Keratinocyte (primary cell): ENCODE measurements around the gene DKC1. TPM values are rescaled to one million over a fixed set of nuclear protein-coding genes. Genes with fewer than 3 reads are reported as not detected.

ENCODE experiments used
- DNase-seq: peaks from one replicate; pipeline ENCODE4 v3.0.0-alpha.2; 2011; ENCODE audit warnings: low read depth, missing footprints, low spot score
- FAIRE-seq: peaks from 2 replicates; lab custom pipeline; 2011; peaks lifted over from hg19 to GRCh38; lab: Jason Lieb, UNC
- H2AFZ ChIP-seq: 2 replicates; pipeline ENCODE4 v1.6.0; 2012; ENCODE audit warnings: low read length, control low read depth, inconsistent platforms; ENCODE audit not compliant: control insufficient read depth
- H3K27ac ChIP-seq: 2 replicates; pipeline ENCODE4 v1.5.1; 2011; ENCODE audit warnings: low read length; ENCODE audit not compliant: control insufficient read depth, insufficient read depth
- H3K27me3 ChIP-seq: 3 replicates; pipeline ENCODE4 v1.6.0; 2011; ENCODE audit warnings: low read length; ENCODE audit not compliant: control insufficient read depth, insufficient read depth; ENCODE audit errors: extremely low read depth
- H3K36me3 ChIP-seq, 2 experiments: 2 replicates in 1 of 2; 3 replicates in 1 of 2; pipeline ENCODE4 v1.5.1; 2011; ENCODE audit warnings: low read length in 2 of 2, mild to moderate bottlenecking in 1 of 2; ENCODE audit not compliant: control insufficient read depth in 2 of 2, insufficient read depth in 2 of 2; ENCODE audit errors: extremely low read depth in 1 of 2
- H3K4me1 ChIP-seq: 3 replicates; pipeline ENCODE4 v1.5.1; 2011; ENCODE audit warnings: low read length; ENCODE audit not compliant: control insufficient read depth, insufficient read depth; ENCODE audit errors: extremely low read depth
- H3K4me2 ChIP-seq: 3 replicates; pipeline ENCODE4 v1.6.0; 2011; ENCODE audit warnings: low read depth, low read length; ENCODE audit not compliant: control insufficient read depth, insufficient read depth; ENCODE audit errors: extremely low read depth
- H3K4me3 ChIP-seq, 3 experiments: fragments of 200-600 bp in 1 of 3; sonication (generic) in 1 of 3; 2 replicates in 2 of 3; 3 replicates in 1 of 3; pipeline ENCODE4 v1.5.1; 2011 to 2016; ENCODE audit warnings: low read length in 3 of 3, mild to moderate bottlenecking in 3 of 3, control low read depth in 2 of 3, inconsistent platforms in 1 of 3, low read depth in 1 of 3, mixed read lengths in 1 of 3, mixed run types in 1 of 3, moderate library complexity in 1 of 3; ENCODE audit not compliant: control insufficient read depth in 2 of 3, insufficient read depth in 2 of 3; ENCODE audit errors: extremely low read depth in 1 of 3
- H3K79me2 ChIP-seq: 2 replicates; pipeline ENCODE4 v1.6.0; 2012; ENCODE audit warnings: low read length; ENCODE audit not compliant: control insufficient read depth, insufficient read depth
- H3K9ac ChIP-seq: 3 replicates; pipeline ENCODE4 v1.6.0; 2011; ENCODE audit warnings: low read length; ENCODE audit not compliant: control insufficient read depth, insufficient read depth; ENCODE audit errors: extremely low read depth
- H3K9me1 ChIP-seq: 3 replicates; pipeline ENCODE4 v1.6.0; 2011; ENCODE audit warnings: low read length; ENCODE audit not compliant: control insufficient read depth, insufficient read depth; ENCODE audit errors: extremely low read depth
- H3K9me3 ChIP-seq: 2 replicates; pipeline ENCODE4 v1.5.1; 2012; ENCODE audit warnings: low read depth, low read length; ENCODE audit not compliant: control insufficient read depth
- H4K20me1 ChIP-seq: 3 replicates; pipeline ENCODE4 v1.6.0; 2011; ENCODE audit warnings: low read length; ENCODE audit not compliant: control insufficient read depth, insufficient read depth; ENCODE audit errors: extremely low read depth
- EZH2 ChIP-seq: IDR thresholded peaks from one replicate; pipeline ENCODE4 v1.6.1; 2012; ENCODE audit warnings: inconsistent platforms, mild to moderate bottlenecking, low read length, moderate library complexity
- dilution Hi-C: fragments of 300-500 bp; cut with MboI; formaldehyde crosslinking; loops from one replicate; pipeline ENCODE4 v1.7.0; 2020; ENCODE audit warnings: low sequenced_read_pairs; ENCODE audit not compliant: extremely low pct_ligation_motif_present
- polyA plus RNA-seq, 5 experiments: library from polyadenylated mRNA; depleted of rRNA in 3 of 5; stranded (reverse) in 3 of 5; stranded (forward) in 1 of 5; unstranded in 1 of 5; fragments of >200 nt; gene quantifications; 1 replicate in 1 of 5; 2 replicates in 3 of 5; 3 replicates in 1 of 5; pipeline versions ENCODE4 v1.2.1 to v1.2.3, GENCODE V29; 2011 to 2012; ENCODE audit warnings: missing spikeins in 2 of 5, low read depth in 1 of 5, low replicate concordance in 1 of 5
- TF ChIP-seq, protein P1 (sequence below), 3 experiments: IDR thresholded peaks in 1 of 3; conservative IDR thresholded peaks in 1 of 3; optimal IDR thresholded peaks in 1 of 3; 2 replicates in 2 of 3; 3 replicates in 1 of 3; pipeline versions ENCODE3 to v1.5.1; 2011; ENCODE audit warnings: low read length in 3 of 3, mild to moderate bottlenecking in 3 of 3, moderate library complexity in 2 of 3, control low read depth in 1 of 3, inconsistent platforms in 1 of 3; ENCODE audit not compliant: insufficient read depth in 2 of 3; ENCODE audit errors: extremely low read depth in 1 of 3

DKC1 gene
- polyA plus RNA-seq, 1 donor (not counting 4 experiments of a cell fraction or from before 2014, with no cell fraction given): 80.7 TPM

- Histone ChIP-seq H4K20me1 (no peaks in the 10 kb centered on the region), H3K36me3 (no peaks in the 10 kb centered on the region), H3K27ac (no peak overlapping the region), H3K4me3 (no peak overlapping the region), H2AFZ (no peak overlapping the region), H3K79me2 (no peaks in the 10 kb centered on the region), H3K4me1 (peaks cover 17% of the 10 kb centered on the region), H3K4me2 (no peak overlapping the region), H3K9me3 (no peaks in the 10 kb centered on the region), H3K27me3 (no peaks in the 10 kb centered on the region), H3K9me1 (no peaks in the 10 kb centered on the region), H3K9ac (no peak overlapping the region)
- dilution Hi-C loops: no loop called here
- DNase-seq: no peak
- no peak for FAIRE-seq
- TF ChIP-seq, protein P1, sequence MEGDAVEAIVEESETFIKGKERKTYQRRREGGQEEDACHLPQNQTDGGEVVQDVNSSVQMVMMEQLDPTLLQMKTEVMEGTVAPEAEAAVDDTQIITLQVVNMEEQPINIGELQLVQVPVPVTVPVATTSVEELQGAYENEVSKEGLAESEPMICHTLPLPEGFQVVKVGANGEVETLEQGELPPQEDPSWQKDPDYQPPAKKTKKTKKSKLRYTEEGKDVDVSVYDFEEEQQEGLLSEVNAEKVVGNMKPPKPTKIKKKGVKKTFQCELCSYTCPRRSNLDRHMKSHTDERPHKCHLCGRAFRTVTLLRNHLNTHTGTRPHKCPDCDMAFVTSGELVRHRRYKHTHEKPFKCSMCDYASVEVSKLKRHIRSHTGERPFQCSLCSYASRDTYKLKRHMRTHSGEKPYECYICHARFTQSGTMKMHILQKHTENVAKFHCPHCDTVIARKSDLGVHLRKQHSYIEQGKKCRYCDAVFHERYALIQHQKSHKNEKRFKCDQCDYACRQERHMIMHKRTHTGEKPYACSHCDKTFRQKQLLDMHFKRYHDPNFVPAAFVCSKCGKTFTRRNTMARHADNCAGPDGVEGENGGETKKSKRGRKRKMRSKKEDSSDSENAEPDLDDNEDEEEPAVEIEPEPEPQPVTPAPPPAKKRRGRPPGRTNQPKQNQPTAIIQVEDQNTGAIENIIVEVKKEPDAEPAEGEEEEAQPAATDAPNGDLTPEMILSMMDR (optimal IDR thresholded peaks at IDR 0.05 in 1 of 3, IDR thresholded peaks at IDR 0.05 in 1 of 3, conservative IDR thresholded peaks at IDR 0.05 in 1 of 3; ENCODE audit: extremely low read depth in 1 of 3, insufficient read depth in 2 of 3, low read length in 3 of 3): no peak
- no peak for TF ChIP-seq EZH2
Observed at GRCh38 chrX:154731184-154731583, 31.5 kb upstream of the DKC1 start.

DNA sequence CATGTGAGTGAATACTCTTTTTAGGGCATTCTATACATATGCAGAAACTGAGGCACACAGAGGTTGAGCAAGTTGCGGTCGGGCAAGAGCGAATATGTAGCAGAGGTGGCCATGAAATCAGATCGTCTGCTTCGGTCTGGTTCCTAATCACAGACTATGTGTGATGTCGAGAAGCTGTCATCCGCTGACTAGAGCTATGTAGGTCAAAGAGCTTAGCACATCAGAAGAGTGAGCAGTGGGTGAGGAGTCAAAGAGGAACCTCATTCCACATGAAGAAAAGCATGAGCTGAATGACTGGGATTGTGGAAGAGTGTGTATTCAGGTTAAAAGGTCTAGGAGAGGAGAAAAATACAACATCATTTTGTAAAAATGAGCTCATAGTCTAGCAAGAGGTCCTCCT lies 30.8 kb upstream of the DKC1 start:
- DNase-seq (no peak), FAIRE-seq (no peak)
- Histone ChIP-seq H3K27ac (no peak overlapping the region), H3K36me3 (no peaks in the 10 kb centered on the region), H3K79me2 (no peaks in the 10 kb centered on the region), H3K9ac (no peak overlapping the region), H3K4me2 (no peak overlapping the region), H2AFZ (no peak overlapping the region), H4K20me1 (no peaks in the 10 kb centered on the region), H3K4me3 (no peak overlapping the region), H3K9me1 (no peaks in the 10 kb centered on the region), H3K9me3 (no peaks in the 10 kb centered on the region), H3K4me1 (peaks cover 17% of the 10 kb centered on the region), H3K27me3 (no peaks in the 10 kb centered on the region)
- dilution Hi-C loops: no loop called here
- TF ChIP-seq, protein P1 (optimal IDR thresholded peaks at IDR 0.05 in 1 of 3, IDR thresholded peaks at IDR 0.05 in 1 of 3, conservative IDR thresholded peaks at IDR 0.05 in 1 of 3; ENCODE audit: extremely low read depth in 1 of 3, insufficient read depth in 2 of 3, low read length in 3 of 3): no peak
- TF ChIP-seq EZH2: no peak
